Thyroid gland (tissue), 4 donors: ENCODE results near the gene ZIC2.

ENCODE experiments used
- POLR2A ChIP-seq, 2 donors: fragments of 450-650 bp; IDR thresholded peaks; one replicate each; pipeline ENCODE4 v1.6.1; 2017; ENCODE audit warnings: antibody characterized with exemption in 2 of 2, mild to moderate bottlenecking in 2 of 2, moderate library complexity in 1 of 2
- TF ChIP-seq, protein P1 (sequence below), 6 experiments: fragments of 200-600 bp in 3 of 6; fragments of 450-650 bp in 3 of 6; sonication (generic) in 3 of 6; IDR thresholded peaks; one replicate each; pipeline ENCODE4 v1.5.1; 2016 to 2019; ENCODE audit warnings: antibody characterized with exemption in 6 of 6, mild to moderate bottlenecking in 2 of 6, inconsistent platforms in 1 of 6, moderate library complexity in 1 of 6

DNA sequence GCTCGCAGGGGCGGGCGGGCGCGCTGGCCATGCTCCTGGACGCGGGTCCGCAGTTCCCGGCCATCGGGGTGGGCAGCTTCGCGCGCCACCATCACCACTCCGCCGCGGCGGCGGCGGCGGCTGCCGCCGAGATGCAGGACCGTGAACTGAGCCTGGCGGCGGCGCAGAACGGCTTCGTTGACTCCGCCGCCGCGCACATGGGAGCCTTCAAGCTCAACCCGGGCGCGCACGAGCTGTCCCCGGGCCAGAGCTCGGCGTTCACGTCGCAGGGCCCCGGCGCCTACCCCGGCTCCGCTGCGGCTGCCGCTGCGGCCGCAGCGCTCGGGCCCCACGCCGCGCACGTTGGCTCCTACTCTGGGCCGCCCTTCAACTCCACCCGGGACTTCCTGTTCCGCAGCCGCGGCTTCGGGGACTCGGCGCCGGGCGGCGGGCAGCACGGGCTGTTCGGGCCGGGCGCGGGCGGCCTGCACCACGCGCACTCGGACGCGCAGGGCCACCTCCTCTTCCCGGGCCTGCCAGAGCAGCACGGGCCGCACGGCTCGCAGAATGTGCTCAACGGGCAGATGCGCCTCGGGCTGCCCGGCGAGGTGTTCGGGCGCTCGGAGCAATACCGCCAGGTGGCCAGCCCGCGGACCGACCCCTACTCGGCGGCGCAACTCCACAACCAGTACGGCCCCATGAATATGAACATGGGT lies 599 bp downstream of the ZIC2 start:
- TF ChIP-seq POLR2A (IDR thresholded peaks at IDR 0.05): no peak
- TF ChIP-seq, protein P1, sequence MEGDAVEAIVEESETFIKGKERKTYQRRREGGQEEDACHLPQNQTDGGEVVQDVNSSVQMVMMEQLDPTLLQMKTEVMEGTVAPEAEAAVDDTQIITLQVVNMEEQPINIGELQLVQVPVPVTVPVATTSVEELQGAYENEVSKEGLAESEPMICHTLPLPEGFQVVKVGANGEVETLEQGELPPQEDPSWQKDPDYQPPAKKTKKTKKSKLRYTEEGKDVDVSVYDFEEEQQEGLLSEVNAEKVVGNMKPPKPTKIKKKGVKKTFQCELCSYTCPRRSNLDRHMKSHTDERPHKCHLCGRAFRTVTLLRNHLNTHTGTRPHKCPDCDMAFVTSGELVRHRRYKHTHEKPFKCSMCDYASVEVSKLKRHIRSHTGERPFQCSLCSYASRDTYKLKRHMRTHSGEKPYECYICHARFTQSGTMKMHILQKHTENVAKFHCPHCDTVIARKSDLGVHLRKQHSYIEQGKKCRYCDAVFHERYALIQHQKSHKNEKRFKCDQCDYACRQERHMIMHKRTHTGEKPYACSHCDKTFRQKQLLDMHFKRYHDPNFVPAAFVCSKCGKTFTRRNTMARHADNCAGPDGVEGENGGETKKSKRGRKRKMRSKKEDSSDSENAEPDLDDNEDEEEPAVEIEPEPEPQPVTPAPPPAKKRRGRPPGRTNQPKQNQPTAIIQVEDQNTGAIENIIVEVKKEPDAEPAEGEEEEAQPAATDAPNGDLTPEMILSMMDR (IDR thresholded peaks at IDR 0.05): no peak
